Peyer's patch (tissue), 4 donors: ENCODE data around the gene HOATZ.

Source experiments
- POLR2A ChIP-seq, 2 donors: fragments of 450-650 bp; IDR thresholded peaks; one replicate each; pipeline ENCODE4 v1.5.1; 2017; ENCODE audit warnings: antibody characterized with exemption in 2 of 2, mild to moderate bottlenecking in 2 of 2, moderate library complexity in 2 of 2
- TF ChIP-seq, protein P1 (sequence below), 6 experiments: fragments of 450-650 bp in 4 of 6; fragments of 200-600 bp in 2 of 6; sonication (generic) in 1 of 6; IDR thresholded peaks; one replicate each; pipeline ENCODE4 v1.5.1; 2017 to 2019; ENCODE audit warnings: antibody characterized with exemption in 6 of 6, mild to moderate bottlenecking in 3 of 6, moderate library complexity in 1 of 6

DNA sequence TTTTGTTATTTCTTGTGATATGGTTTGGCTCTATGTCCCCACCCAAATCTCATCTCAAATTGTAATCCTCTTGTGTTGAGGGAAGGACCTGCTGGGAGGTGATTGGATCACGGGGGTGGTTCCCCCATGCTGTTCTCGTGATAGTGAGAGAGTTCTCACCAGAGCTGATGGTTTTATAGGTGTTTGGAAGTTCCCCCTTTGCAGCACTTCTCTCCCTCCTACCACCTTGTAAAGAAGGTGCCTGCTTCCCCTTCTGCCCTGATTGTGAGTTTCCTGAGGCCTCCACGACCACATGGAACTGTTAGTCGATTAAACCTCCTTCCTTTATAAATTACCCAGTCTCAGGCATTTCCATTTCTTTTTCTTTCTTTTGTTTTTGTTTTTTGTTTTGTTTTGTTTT, 63.2 kb downstream of the HOATZ start:
- TF ChIP-seq, protein P1, sequence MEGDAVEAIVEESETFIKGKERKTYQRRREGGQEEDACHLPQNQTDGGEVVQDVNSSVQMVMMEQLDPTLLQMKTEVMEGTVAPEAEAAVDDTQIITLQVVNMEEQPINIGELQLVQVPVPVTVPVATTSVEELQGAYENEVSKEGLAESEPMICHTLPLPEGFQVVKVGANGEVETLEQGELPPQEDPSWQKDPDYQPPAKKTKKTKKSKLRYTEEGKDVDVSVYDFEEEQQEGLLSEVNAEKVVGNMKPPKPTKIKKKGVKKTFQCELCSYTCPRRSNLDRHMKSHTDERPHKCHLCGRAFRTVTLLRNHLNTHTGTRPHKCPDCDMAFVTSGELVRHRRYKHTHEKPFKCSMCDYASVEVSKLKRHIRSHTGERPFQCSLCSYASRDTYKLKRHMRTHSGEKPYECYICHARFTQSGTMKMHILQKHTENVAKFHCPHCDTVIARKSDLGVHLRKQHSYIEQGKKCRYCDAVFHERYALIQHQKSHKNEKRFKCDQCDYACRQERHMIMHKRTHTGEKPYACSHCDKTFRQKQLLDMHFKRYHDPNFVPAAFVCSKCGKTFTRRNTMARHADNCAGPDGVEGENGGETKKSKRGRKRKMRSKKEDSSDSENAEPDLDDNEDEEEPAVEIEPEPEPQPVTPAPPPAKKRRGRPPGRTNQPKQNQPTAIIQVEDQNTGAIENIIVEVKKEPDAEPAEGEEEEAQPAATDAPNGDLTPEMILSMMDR (IDR thresholded peaks at IDR 0.05), result no peak
- TF ChIP-seq POLR2A (IDR thresholded peaks at IDR 0.05), result no peak
